ENCODE data around the gene MAN1B1.

MAN1B1 gene

GRCh38 chr9:137106662-137107250, 20.0 kb downstream of the MAN1B1 start:
- DNase-seq (ENCODE audit: low read depth), result no peak
- TF ChIP-seq CTCF (IDR thresholded peaks at IDR 0.05; ENCODE audit: low read depth, low read length, missing control alignments), result no peak
- H3K4me3 ChIP-seq (ENCODE audit: low read depth, low read length), result no peak overlapping the region
- in situ Hi-C loops (cut with HindIII; ENCODE audit: low sequenced_read_pairs), result no loop called here

- no peak for TF ChIP-seq CTCF (IDR thresholded peaks at IDR 0.05; ENCODE audit: low read depth, low read length, missing control alignments)
- no peak overlapping the region for H3K4me3 ChIP-seq (ENCODE audit: low read depth, low read length)
- no peak for DNase-seq (ENCODE audit: low read depth)
- in situ Hi-C loops (cut with HindIII; ENCODE audit: low sequenced_read_pairs), result no loop called here
Observed at GRCh38 chr9:137107312-137107921, 20.6 kb downstream of the MAN1B1 start.

- in situ Hi-C loops (cut with HindIII; ENCODE audit: low sequenced_read_pairs), result no loop called here
- no peak overlapping the region for H3K4me3 ChIP-seq (ENCODE audit: low read depth, low read length)
- TF ChIP-seq CTCF (IDR thresholded peaks at IDR 0.05; ENCODE audit: low read depth, low read length, missing control alignments), result no peak
- DNase-seq (ENCODE audit: low read depth), result no peak
Observed at GRCh38 chr9:137107982-137108381, 21.2 kb downstream of the MAN1B1 start.

- H3K4me3 ChIP-seq (ENCODE audit: low read depth, low read length), result no peak overlapping the region
- in situ Hi-C loops (cut with HindIII; ENCODE audit: low sequenced_read_pairs), result no loop called here
- no peak for TF ChIP-seq CTCF (IDR thresholded peaks at IDR 0.05; ENCODE audit: low read depth, low read length, missing control alignments)
- no peak for DNase-seq (ENCODE audit: low read depth)
Observed at GRCh38 chr9:137108608-137109249, 21.9 kb downstream of the MAN1B1 start.

- in situ Hi-C loops (cut with HindIII; ENCODE audit: low sequenced_read_pairs), result no loop called here
- TF ChIP-seq CTCF (IDR thresholded peaks at IDR 0.05; ENCODE audit: low read depth, low read length, missing control alignments), result no peak
- DNase-seq (ENCODE audit: low read depth), result no peak
- no peak overlapping the region for H3K4me3 ChIP-seq (ENCODE audit: low read depth, low read length)
Observed at GRCh38 chr9:137109250-137110146, 22.7 kb downstream of the MAN1B1 start.

- no peak for DNase-seq (ENCODE audit: low read depth)
- no peak overlapping the region for H3K4me3 ChIP-seq (ENCODE audit: low read depth, low read length)
- no peak for TF ChIP-seq CTCF (IDR thresholded peaks at IDR 0.05; ENCODE audit: low read depth, low read length, missing control alignments)
- in situ Hi-C loops (cut with HindIII; ENCODE audit: low sequenced_read_pairs), result no loop called here
Observed at GRCh38 chr9:137110147-137110910, 23.5 kb downstream of the MAN1B1 start.
